GM18508 (cell line): ENCODE measurements around the gene SLC25A17.
"Not testable (repeated sequence)": the region's sequence is repeated elsewhere in the genome, so short reads cannot be mapped to it uniquely, and the experiment has no call there.

Experiments used
- ATAC-seq: cut with Tn5 transposase; IDR thresholded peaks from one replicate; pipeline ENCODE4 v1.9.1; 2021; ENCODE audit warnings: moderate number of reproducible peaks; ENCODE audit not compliant: insufficient read depth, unreplicated experiment

Gene SLC25A17

GRCh38 chr22:40823426-40823825 is 4.3 kb upstream of the SLC25A17 start:
- ATAC-seq: no peak

- no peak for ATAC-seq
Measured at GRCh38 chr22:40819599-40820140, 524 bp upstream of the SLC25A17 start.

GRCh38 chr22:40818192-40818746 is 877 bp downstream of the SLC25A17 start:
- no peak for ATAC-seq

GRCh38 chr22:40817737-40818136 is 1.4 kb downstream of the SLC25A17 start:
- no peak for ATAC-seq

- no peak for ATAC-seq
Measured at GRCh38 chr22:40813912-40814315, 5.2 kb downstream of the SLC25A17 start.

- no peak for ATAC-seq
Measured at GRCh38 chr22:40808018-40808841, 10.9 kb downstream of the SLC25A17 start.

GRCh38 chr22:40806711-40807110 is 12.4 kb downstream of the SLC25A17 start:
- ATAC-seq: no peak

- ATAC-seq: no peak
Measured at GRCh38 chr22:40805699-40806203, 13.4 kb downstream of the SLC25A17 start.

- ATAC-seq: no peak
Measured at GRCh38 chr22:40805239-40805638, 13.9 kb downstream of the SLC25A17 start.

- ATAC-seq: no peak
Measured at GRCh38 chr22:40803321-40803720, 15.8 kb downstream of the SLC25A17 start.

GRCh38 chr22:40799008-40799407 is 20.1 kb downstream of the SLC25A17 start:
- no peak for ATAC-seq

- ATAC-seq: no peak
Measured at GRCh38 chr22:40797427-40797826, 21.7 kb downstream of the SLC25A17 start.

- ATAC-seq: no peak
Measured at GRCh38 chr22:40792451-40792850, 26.7 kb downstream of the SLC25A17 start.

GRCh38 chr22:40791241-40791640 is 27.9 kb downstream of the SLC25A17 start:
- no peak for ATAC-seq

- ATAC-seq: no peak
Measured at GRCh38 chr22:40789131-40789530, 30.0 kb downstream of the SLC25A17 start.

- no peak for ATAC-seq
Measured at GRCh38 chr22:40782521-40782920, 36.6 kb downstream of the SLC25A17 start.

- not testable (repeated sequence) for ATAC-seq
Measured at GRCh38 chr22:40781749-40782148, 37.4 kb downstream of the SLC25A17 start.

GRCh38 chr22:40769761-40770160 is 49.4 kb downstream of the SLC25A17 start:
- ATAC-seq: no peak

- ATAC-seq: no peak
Measured at GRCh38 chr22:40768206-40768605, 50.9 kb downstream of the SLC25A17 start.

GRCh38 chr22:40766956-40767355 is 52.2 kb downstream of the SLC25A17 start:
- no peak for ATAC-seq

- ATAC-seq: no peak
Measured at GRCh38 chr22:40764763-40765441, 54.2 kb downstream of the SLC25A17 start.
